ENCODE results near the gene RERE.
A peak's percentile ranks its signal among the peaks of the same experiment; 100 is the strongest.

RERE gene

GRCh38 chr1:8817412-8818324, at the start of gene RERE:
Gene RERE (minus strand): TSS chr1:8817640.
- DNase-seq, result peak; percentile 92

DNA sequence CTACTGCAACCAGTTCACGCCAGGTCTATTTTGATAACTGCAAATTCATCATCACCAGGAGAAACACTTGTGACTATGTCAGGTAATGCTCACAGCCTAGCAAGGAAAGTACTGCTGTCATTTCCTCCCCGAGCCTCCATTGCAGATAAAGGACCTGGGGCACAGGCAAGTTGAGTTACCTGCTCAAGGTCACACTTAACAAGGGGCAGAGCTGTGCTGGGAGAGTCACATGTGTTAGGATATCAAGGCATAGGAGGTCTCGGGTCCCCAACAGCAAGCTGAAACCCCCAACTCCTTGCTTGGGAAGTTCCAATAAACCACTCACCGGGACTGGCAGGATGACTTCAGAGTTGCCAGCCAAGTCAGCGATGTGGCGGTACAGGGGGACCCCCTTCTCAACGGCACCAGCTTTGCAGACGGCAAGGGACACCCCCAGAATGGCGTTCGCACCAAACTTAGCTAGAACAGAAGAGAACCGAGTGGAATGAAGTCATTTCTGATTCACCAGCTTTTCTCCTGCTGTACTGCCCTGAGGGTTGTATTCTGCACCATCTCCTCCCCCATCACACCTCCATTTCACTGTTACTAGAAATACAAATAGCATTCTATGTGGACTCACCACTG, 49.5 kb upstream of the RERE start:
- DNase-seq, result no peak

DNA sequence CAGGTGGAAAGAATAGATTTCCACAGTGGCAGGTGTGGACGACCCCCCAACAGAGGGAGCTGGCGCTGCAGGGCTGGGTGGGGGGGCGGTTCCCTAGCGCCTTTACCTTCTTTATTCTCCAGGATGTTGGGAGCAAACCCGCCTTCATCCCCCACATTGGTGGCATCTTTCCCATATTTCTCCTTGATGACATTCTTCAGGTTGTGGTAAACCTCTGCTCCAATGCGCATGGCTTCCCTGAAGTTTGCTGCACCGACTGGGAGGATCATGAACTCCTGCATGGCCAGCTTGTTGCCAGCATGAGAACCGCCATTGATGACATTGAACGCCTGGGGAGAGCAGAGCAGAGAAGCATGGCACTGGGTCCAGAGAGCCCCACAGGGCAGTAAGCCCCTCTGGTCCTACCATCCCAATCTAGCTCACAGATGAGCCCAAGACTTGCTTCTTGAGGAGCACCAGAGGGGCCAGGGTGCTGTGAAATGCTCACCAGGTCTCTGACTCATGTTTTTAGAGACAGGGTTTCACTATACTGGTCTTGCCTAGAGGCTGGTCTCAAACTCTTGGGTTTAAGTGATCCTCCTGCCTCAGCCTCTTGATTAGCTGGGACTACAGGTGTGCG, 48.8 kb upstream of the RERE start:
- DNase-seq, result no peak

- no peak for DNase-seq
These were observed 47.4 kb upstream of the RERE start for GRCh38 chr1:8864713-8865344.

DNA sequence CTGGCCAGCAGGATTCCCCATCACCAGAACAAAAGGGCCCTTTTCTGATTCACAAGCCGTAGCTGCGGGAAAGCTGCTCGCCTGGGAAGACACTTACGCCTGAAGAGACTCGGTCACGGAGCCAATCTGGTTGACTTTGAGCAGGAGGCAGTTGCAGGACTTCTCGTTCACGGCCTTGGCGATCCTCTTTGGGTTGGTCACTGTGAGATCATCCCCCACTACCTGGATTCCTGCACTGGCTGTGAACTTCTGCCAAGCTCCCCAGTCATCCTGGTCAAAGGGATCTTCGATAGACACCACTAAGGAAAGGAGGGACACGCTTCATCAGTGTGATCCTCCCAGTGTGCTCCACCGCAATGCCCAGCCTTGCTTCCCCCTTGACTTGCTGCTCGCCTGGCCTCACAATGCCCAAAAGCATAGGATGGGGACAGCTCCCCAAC, 46.4 kb upstream of the RERE start:
- no peak for DNase-seq

- no peak for DNase-seq
These were observed 45.7 kb upstream of the RERE start for GRCh38 chr1:8863138-8863537.

DNA sequence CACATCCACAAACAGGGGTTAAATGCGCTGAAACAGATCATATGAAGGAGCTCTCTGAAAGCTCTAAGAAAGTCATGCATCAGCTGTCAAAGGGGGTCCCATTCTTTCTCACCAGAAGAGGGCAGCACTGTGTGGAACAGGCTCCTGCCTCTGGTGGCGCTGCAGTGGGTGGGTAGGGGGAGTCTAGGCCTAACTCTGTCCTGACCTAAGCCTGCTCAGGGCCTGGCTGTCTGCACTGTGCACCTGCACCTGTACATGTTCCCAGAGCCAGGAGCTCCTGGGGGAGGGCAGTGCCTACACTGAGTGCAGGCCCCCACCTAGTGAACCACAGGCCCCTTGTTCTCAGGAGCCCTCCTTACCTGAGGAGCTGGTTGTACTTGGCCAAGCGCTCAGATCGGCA, 45.1 kb upstream of the RERE start:
- DNase-seq, result peak; percentile 13

- no peak for DNase-seq
These were observed 43.5 kb upstream of the RERE start for GRCh38 chr1:8860738-8861516.

GRCh38 chr1:8858888-8859706, 41.7 kb upstream of the RERE start:
- peak; percentile 15 for DNase-seq

- no peak for DNase-seq
These were observed 40.8 kb upstream of the RERE start for GRCh38 chr1:8858112-8858668.

DNA sequence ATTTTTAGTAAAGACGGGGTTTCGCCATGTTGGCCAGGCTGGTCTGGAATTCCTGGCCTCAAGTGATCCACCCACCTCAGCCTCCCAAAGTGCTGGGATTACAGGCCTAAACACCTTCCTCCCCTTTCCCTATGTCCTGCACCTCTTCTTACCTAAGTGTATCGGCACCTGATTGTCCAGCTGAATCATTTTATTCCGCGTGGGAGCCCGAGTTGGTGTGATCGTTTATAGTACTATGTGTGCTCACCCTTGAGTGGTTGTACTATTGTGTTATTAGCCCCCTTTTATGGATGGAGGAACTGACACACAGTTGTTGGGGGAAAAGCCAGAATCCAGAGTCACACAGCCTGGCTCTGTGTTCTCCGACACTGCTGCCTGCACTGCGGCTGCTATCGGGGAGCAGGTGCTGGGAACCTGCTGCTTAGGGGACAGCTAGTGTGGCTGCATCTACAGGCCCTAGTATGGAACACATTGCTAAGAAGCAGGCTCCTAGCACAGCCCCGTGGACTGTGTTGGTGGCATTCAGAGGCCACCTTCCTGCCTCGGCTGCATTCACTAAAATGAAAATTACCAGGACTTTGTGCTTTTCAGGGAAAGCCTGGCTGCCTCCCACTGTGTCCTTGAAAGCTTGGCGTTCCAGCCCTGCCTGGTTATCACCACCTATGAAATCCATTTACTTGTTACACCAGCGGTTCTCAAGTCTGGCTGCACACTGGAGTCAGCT, 39.4 kb upstream of the RERE start:
- DNase-seq, result no peak

DNA sequence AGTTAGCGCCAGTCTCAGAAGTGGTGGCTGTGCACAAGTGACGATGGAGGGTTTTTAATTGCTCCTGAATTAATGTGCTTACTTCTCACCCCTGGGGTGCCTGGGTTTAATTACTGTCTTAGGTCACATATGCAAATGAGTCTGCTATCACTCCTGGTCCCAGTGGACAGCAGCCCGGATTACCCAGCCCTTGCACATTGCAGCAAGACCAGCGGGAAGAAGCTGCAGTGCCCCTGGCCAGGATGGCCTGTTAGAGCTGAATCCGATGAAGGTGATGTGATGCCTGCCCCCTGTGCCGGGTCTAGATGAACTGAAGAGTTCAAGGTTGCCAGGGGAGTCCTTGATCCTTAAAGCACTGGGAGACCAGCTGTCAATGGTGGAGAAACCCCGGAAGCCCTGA, 36.8 kb upstream of the RERE start:
- DNase-seq, result no peak

GRCh38 chr1:8851060-8851459, 33.6 kb upstream of the RERE start:
- no peak for DNase-seq

DNA sequence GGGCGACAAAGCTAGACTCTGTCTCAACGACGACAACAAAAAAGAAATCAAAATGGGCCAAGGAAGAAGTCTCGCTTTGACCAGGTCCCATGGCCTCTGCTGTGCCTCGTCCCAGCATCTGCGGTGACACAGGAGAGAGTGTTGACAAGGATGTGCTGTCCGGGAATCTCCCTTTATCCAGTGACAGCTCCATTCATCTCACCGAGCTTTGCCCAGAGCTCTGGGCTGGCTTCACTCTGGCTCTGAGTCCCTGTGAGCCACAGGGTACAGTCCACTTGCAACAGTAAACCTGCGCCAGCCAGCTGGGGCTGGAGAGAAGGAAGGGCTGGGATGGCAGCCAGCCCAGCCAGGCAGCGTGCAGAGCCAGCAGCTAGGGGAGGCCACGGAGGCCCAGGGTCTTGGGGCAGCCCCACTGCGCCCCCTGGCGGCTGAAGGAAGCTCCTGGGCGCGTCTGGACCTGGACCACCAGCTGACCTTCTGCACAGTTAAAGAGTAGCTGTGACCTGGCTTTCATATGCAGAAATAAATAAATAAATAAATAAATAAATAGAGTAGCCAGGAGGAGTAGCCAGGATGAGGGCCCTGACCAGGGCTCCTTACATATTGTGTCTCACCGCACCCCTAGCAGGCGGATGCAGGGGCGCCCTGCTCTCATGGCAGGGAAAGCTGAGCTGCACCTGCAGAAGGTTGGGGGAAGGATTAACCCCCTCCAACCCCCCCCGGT, 31.4 kb upstream of the RERE start:
- DNase-seq, result peak; percentile 91

- DNase-seq, result no peak
These were observed 30.6 kb upstream of the RERE start for GRCh38 chr1:8847990-8848389.

GRCh38 chr1:8846263-8846662, 28.8 kb upstream of the RERE start:
- no peak for DNase-seq

DNA sequence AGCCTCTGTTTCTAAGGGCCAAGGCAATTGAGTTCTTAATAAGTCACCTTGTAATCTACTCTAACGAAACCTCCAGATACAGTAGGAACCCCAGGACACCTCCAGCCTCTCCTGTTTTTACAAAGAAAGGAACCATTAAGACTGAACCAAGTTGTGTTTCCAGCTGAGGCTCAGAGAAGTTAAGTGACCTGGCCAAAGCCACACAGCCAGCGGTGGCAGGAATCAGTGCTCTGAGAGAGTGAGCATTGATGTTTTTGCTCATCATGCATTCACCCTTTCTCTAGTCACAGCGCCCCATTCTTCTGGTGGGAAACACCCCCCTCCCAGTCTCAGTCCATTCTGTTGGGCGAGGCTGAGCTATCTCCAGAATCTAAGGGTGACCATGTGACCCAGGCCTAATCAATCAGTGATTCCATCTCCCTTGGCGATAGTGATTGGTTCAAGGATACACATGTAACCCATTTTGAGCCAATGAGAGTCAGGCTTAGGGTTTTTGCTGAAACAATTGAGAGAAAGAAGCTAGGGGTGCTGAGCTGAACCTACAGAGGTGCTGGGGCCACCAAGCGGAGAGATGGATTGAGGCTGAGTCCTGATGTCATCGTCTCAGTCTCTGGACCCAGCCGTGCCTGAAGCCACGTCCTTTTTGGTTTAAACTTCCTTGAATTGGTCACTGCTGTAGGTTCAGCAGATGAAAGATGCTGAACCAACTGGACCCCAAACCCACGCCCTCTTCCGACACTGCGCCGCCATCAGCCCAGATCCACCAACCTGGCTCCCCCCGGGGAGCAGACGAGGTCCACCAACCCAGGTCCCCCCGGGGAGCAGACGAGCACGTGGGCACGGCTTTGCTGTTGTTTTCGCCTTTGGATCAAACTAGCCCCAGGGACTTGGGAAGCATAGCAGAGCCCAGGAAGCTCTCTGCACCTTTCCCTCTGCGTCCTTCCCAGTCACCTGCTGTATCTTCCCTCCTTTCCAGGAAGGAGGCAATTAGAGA, 28.0 kb upstream of the RERE start:
- no peak for DNase-seq

DNA sequence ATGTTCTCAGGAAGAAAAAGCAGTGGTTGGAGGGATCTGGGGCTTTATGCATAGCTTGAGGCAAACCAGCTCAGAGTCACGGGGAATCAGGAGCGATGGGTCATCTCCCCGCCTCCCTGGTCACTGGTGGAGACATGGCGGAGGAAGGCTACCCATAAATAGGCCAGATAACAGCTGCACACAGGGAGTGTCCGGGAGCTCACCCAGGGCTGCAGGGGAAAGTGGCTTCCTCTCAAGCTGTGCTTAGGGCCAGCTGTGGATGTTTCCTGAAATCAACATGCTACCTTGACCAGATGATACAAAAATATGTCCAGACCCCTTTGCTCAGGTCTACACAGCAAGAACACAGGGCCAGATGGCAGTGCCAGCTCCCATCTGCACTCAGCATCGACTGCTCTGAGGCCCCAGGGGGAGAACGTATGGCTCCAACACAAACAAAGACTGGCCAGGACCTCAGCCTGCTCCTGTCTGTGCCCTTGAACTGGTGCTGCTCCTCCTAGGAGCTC, 27.1 kb upstream of the RERE start:
- DNase-seq, result no peak
